Activated T-cell treated with anti-CD3 and anti-CD28 coated beads for 1 hour (primary cell): ENCODE results near the gene FLRT1.
A peak's percentile ranks its signal among the peaks of the same experiment; 100 is the strongest.
"Not testable (repeated sequence)": the region's sequence is repeated elsewhere in the genome, so short reads cannot be mapped to it uniquely, and the experiment has no call there.

ENCODE experiments used
- DNase-seq: peaks from one replicate; pipeline ENCODE4 v3.0.0-alpha.2; 2020; ENCODE audit warnings: low read depth

The FLRT1 gene

DNA sequence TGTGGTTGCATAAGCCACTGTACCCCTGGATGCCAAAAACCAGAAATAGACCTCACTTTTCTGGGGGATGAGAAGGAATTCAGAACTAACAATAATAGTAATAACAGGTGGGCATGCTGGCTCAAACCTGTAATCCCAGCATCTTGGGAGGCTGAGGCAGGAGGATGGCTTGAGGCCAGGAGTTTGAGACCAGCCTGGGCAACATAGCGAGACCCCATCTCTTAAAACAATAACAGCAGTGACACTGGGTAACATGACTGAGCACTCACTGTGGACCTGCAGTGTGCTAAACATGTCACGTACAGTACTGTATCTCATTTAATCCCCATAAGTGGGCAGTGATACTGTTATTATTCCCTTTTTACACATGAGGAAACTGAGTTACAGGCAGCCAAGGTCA lies 10.0 kb downstream of the FLRT1 start:
- no peak for DNase-seq

DNA sequence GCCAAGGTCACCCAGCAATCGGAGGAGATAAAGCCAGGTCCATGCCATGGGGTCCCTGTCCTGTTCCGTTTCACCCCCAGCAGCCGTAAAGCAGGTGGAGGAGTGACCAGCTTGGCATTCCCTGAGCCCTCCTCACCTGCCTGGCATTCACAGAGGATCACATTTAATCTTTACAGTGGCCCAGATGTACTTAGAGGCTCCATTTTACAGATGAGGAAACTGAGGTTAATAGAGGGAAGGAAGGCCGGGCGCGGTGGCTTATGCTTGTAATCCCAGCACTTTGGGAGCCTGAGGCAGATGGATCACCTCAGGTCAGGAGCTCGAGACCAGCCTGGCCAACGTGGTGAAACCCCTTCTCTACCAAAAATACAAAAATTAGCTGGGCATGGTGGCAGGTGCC lies 11.6 kb downstream of the FLRT1 start:
- DNase-seq, result not testable (repeated sequence)

DNA sequence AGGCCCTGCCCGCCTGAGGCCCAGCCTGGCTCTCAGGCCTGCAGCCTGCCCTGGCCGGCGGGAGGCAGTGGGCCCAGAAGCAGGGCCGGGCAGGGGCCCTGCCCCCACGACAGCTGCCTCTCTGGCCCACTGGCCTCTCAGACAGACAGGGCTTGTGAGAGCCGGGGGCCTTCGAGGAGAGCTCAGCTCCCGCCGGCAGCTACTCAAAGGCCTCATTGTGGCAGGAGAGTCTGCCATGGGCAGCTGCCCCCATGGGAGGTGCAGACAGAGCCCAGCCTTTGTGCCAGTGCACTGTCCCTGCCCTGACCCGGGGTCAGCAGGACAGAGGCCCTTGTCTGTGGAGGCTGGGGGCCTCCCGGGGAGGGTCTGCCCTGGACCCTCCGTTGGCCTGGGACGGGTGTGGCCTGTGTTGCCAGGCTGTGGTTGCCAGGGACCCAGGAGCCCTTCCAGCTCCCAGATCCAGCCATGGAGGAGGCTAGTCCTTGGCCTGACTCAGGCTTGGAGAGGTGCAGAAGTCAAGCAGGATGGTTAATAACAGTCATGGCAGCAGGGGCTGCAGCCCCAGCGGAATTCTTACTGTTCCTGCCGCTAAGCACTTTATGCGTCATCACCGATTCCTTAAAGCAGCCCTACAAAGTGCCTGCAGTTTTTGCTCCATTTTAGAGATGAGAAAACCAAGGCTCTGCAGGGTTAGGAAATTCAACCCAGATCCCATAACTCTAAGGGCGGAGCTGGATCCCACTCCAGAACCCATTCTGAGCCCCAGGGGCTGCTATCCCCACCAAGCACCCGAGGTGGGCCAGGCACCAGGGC lies 12.5 kb downstream of the FLRT1 start:
- no peak for DNase-seq

DNA sequence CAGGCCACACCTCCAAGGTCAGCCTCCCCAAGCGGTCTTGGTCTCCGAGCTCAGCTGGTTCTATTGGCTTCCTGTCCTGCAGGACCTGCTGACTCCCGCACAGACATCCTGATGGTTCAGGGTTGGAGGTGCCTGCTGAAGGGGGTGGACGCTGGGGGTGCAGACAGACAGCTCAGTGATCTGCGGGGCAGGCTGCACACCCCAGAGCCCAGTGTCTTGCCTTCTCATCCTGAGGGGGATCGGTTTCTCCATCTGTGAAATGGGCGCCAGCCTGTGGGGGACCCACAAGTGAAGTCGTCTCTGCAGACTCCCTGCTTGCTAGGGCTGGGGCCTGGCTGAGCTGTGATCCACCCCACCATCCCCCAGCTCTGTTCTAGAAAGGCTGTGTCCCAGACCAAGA lies 13.8 kb downstream of the FLRT1 start:
- no peak for DNase-seq

DNA sequence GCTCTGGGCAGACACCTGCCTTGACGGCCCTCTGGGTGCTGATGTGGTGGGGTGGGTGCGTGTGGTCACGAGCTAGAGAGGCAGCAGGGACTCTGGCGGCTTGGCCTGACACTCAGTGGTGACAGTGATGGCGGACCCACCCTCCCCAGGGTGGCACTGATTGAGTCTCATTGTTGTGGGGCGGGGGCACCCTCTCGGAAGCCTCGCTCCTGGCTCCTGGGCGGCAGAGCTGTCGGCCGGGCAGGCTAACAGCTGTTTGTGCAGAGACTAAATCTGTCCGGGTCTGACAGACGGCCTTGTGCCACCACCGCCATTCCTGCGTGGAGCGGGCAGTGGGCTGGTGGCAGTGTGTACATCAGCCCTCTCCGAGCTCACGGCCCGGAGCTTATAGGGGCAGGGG lies 15.6 kb downstream of the FLRT1 start:
- DNase-seq, result no peak

DNA sequence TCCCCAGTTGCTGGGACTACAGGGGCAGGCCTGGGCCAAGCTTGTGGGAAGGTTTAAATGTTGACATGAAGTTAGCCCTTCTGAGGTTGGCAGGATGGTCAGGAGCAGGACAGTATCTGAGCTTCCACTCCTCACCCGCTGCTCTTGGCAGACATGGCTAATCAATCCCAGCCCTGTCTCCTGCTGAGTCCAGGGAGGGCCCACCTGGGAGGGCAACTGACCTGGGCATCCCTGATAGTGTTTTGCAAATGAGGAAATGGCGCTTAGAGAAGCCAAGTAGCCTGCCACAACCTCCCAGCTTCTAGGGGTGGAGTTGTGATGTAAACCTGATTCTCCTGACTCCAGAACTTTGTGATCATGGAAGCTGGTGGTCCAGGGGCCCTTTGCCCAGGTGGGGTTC lies 16.7 kb downstream of the FLRT1 start:
- DNase-seq, result no peak

DNA sequence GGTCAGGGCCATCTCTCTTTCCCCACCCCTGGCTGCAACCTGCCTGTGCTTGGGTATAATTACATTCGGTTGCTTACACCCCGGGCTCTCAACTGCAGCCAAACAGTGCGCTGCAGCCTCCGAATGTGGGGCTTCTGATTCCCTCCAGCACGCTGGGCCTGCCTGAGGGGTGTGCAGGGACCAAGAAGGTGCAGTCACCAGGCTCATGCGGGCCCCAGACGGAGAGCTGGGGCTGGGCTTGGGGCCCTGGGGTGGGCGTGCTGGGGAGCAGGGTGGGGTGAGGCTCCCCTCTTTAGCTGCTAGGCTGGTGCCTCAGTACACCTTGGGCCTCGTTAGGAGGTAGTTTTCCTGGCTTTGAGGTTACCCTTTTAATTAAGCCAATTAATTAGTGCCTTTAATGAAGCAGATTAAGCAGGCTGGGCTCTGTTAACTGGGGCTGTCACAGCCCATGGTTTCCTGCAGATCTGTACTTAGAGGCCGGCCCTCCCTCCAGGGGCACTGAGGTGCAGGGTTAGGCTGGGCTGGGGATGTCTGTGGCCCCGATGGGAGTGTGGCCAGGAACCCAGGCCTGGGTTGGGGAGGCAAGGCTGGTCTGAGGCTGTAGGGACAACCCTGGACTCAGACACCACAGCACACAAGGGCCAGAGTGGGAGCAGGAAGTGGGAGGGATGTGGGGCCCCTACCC lies 17.3 kb downstream of the FLRT1 start:
- no peak for DNase-seq

DNA sequence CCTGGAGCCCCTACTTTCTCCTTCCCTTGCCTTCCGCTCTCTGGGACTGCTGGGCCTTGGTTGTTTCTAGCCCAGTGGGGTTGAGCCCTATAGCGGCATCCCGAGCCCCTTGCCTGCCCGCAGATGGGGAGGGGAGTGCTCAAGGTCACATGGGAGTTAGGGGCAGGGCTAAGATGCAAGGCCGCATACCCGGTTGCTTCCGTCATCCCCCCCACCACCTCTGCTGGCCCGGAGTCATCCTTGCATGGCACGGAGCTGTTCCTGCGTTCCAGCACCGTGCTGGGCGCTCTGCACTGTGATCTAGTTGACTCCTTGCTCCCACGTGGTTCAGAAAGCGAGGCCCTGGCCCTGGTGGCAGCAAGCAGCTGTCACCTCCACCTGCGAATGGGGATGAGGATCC lies 18.0 kb downstream of the FLRT1 start:
- no peak for DNase-seq

DNA sequence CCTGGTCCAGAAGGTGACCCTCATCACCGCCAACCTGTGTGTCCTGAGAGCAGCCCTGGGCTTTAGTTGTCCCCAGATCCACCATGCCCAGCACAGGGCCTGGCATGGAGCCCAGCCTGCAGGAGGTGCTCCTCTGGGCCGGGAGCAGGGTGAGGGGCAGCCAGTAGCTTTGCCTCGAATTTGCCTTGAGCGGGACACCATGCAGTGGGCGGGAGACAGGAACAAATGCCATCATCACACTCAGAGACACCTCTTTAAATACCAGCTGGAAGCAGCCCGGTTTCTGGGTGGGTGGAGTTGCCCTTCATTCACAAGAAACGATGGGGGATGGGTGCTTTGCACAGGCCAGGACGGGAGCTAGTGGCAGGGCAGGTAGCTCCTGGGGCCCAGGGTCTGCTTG lies 19.3 kb downstream of the FLRT1 start:
- no peak for DNase-seq

DNA sequence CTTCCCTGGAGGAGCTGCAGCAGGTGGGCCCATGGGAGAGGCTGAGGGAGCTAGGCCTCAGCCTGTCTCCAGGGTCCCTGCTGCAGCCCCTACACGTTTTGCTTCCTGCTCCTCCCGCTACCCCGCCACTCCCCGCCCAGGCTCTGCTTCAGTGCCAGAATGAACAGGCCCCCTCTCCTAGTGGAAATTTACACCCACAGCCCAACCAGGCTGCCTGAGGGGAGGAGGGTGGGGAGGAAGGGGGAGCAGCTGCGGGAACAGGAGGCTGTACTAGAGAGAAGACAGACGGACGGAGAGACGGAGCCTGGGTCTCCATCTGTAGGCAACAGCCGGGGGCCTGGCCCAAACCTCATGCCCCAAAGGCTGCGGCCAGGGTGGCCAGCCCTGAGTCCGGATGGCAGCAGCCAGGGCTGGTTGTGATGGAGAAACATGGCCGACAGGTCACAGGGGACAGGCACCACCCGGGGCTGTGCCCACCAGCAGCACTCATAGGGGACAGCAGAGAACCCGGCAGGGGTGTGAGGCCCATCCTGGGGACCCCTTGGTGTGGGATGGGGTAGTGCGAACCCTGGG lies 20.6 kb downstream of the FLRT1 start:
- DNase-seq, result no peak

DNA sequence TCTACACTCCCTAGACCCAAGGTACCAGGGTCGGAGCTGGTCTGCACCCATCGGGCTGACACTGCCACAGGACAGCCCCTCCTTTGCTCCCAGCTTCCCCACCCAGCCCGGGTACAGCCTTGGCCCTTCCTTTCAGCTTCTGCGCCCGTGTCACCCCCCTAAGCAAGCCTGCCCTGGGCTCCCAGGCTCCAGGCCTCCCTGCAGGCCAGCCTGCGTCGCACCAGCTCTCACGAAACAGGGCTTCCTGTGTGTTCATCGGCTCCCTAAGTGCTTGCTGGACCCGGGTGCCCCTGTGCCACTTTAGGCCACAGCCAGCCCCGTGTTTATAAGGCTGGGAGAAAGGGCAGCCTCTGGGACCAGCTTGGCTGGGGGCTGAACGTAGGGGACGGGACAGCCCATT lies 21.1 kb downstream of the FLRT1 start:
- DNase-seq, result no peak

DNA sequence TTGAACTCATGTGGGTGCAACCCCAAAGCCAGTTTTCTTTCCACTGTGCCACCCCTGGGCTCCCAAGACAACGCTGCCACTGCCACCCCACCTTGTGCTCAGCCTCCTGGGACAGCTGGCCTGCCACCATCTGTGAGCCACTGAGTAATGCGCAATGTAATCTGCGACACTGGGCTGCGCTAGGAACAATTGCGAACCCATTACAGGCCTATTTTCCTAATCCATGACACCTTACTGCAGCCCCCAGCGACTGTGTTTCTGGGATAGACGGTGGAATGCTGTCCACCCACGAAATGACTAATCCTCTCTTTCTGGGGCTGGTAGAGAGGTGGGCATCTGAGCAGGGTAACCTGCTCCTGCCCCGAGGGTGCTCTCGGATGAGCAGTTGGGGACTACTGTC lies 22.2 kb downstream of the FLRT1 start:
- no peak for DNase-seq

DNA sequence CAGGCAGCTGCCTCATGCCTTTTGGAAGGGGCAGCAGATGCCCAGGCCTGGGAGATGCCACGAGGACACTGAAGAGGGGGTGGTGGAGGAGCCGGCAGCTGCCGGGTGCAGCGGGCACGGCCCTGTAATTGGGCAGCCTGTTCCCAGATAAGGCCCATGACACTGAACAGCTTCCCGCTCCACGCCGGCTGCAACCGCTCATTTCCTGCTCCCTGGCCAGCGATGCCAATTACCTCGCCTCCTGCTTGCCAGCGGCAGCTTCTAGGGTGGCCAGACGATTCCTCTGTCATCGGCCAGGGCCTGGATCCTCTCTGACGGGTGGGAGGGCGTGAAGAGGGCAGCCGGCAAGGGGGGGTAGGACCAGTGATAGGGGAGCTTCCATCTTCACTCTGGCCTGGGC lies 22.8 kb downstream of the FLRT1 start:
- DNase-seq, result no peak

DNA sequence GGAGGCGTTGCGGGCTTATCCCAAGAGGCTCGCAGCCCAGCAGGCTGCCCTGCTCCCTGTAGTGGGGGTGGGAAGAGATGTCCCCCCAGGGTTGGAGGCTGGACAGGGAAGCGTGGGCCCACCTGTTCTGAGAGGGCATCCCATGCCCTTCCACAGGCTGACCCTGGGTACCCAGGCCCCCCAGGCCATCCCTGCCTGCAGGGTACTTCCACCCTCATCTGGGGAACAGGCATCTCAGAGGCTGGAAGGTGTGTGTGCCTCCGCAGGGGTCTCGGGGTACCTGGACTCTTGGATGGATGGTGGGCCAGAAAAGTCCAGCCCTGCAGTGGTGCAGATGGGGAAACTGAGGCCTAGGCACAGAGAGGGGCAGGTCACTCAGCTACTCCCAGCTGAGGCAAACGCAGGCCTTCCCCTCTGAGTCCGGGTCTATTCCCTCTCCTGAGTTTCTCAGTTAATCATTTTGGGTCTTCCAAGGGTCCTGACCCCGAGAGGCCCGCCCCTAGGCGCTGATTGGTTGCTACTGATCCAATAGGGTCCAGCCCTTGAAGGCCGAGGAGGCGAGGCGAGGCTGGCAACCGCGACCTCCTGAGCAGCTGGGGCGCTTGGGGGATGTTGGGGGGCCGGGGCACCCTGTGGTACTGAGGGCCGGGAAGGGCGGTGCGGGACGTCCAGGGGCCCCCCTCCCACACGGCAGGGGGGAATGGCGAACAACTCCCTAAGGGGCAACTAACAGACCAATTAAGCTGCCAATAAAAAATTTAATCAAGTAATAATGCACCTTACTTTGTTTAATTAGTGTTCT lies 23.8 kb downstream of the FLRT1 start:
- DNase-seq, result no peak

DNA sequence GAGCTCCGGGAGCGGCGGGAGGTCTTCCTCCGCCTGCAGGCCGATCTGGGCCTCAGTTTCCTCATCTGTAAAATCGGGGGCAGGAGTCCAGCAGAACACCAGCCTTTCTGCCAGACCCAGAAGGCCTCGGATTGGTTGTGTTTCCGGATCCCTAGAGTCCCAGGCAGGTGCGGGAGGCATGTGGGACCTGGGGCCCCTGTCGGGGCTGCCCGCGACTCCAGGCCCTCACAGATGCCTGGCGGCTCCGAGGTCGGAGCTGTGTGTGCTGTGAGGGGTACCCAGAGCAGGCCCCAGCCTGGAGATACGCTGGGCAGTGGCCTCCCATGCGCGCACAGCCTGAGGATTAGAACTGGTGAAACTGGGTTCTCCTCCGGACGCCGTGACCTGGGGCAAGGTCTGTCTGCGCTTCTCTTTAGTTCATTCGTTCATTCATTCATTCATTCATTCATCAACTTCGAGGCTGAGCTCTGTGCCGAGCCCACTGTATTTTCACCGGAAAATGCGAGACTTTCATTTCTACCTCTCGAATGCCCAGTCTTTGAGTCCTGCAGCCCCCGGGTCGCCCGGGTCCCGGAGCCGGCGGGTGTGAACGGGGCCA lies 24.6 kb downstream of the FLRT1 start:
- DNase-seq, result no peak

DNA sequence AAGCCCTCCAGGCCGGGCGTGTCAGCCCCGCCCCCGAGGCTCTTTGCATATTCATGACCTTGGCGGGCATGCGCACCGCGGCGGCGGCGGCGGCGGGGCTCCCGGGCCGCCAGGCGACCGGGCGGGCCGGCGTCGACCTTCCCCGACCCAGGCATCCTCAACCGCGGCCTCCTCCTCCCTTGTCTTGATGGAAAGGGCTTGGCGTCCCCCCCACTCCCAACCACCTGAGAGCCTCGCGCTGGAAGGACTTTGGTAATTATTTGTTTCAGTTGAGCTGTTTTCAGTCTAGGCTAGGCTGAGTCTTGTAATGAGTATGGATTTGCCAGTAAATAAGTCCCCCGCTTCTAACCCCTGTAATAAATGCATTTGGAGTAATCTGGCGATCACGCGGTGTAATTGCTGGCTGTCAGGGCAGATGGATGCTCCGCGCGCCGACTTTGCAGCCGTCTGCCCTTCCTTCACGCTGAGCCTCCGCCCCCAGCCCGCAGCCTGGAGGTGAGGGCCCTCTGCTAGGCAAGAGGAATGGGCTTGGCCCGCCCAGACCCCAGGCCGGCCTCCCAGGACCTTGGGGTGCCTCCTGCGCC lies 25.2 kb downstream of the FLRT1 start:
- peak; percentile 46 for DNase-seq

DNA sequence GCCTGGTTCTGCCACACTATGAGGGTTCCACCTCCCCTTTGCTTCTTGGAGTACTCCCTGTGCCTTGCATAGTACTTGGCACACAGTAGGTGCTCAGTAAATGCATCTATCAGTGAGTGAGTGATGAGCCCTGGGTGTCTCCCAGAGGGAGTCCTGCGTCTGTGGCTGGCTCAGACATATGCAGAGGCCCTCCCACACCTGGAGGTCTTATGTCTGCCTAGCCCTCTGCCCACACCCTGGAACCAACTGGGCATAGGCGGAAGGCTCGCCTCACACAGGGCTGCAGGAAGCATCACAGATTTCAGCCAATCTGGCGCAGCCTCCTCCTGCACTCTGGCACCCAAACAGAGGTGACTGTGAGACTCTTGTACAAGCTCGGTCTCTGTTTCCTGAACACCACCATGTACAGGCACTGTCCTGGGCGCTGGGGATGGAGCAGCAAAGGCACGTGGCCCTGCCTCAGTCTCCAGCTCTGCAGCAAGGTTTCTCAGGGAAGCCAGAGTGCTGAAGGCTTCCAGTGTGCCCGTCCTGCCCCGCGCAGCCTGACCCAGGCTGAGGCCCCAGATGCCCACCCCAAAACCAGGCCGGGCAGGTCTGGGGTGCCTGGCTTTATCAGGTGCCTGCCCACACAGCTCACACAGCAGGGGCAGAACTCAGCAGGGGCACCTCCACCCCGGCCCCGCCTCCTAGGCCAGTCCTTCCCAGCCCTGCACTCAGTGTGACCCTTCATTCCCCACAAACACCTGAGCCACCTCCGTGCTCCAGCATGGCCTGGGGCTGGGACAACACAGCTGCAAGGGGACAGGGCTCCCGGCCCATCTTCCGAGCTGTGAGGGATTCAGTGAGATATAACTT lies 26.7 kb downstream of the FLRT1 start:
- DNase-seq, result no peak

DNA sequence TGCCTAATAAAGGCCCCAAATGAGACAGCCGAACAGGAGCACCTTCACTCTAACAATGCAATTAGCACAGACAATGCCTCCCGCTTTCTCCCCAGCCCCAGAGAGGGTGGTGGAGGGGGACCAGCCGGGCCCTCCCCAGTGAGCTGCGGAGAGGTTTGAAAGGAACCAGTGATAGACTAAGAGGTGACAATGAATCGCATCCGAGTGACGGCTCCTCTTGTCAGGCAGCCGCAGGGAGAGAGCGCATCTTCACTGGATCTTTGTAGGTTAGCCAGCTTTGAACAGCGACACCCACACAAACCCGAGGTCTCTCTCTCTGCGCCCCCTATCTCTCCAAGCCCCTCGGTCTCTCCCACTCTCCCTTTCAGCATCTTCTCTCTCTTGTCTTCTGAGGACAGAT lies 28.0 kb downstream of the FLRT1 start:
- no peak for DNase-seq

DNA sequence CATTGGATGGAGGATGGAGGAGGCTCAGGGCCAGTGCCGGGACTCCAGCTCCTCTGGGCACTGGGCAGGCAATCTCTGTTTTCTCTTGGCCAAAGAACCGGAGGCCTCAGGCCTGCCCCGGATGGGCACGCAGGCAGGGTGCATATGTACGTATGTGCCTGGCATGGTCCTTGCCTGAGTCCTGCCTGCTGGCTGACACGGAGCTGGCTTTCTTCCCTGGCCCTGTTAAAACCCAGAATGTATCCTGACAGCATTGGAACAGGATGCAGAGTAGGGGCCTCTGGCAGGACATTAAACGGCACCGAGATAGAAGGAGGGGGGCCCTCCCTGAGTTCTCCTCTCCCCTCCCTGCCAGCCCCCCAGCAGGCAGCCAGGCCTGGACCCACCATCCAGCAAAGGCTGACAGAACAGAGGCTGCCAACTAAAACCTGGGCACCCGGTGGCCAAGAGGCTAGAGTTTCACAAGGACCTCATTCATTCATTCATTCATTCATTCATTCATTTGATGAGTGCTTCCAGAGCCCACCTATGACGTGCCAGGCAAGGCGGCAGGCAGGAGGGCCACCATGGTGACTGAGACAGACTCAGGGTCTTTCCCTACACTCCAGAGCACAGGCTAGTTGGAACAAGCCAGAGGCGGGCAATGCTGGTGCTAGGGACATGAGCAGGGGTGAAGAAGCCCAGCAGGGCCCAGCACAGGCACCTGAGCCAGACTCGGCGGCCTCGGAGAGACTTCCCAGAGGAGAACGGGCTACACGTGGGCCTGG lies 28.8 kb downstream of the FLRT1 start:
- no peak for DNase-seq

DNA sequence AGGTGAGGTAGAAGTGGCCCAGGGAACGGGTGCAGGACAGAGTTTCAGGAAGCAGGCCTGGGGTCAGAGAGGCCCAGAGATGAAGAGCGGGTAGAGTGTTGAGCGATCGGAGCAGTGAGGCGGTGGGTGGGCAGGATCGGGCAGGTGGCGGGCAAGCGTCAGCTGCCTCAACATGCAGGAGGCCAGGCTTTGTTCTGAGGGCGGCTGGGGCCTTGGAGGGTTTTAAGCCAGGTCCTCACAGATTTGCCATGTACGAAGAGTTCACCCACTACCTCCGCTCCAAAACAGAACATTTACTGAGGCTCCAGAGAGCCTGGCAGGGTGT lies 29.4 kb downstream of the FLRT1 start:
- DNase-seq, result no peak
